Measurements from ENCODE around the gene ZFAND3.

The ZFAND3 gene

DNA sequence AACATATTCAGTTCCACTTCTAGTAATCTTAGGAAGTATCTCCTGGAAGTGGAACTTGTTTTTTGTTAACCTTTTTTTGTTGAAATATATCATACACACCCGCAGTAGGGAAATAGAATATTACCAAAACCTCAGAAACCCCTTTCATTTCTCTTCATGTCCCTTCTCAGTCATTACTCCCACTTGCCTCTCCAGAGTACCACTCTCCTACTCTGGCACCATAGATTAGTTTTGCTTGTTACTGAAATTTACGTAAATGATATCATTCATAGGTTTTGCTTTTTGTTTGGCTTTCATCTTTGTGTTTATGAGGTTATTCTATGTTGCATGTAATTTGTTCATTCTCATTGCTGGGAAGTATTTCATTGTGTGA is 52.8 kb downstream of the ZFAND3 start:
- H3K27ac ChIP-seq, result no peak overlapping the region
- 0 out of 2 replicates have a peak, but pooled peaks cover 2% of the 10 kb centered on the region for H3K36me3 ChIP-seq
- no peak overlapping the region for H3K4me3 ChIP-seq (ENCODE audit: low read depth, low read length)
- H3K27me3 ChIP-seq (ENCODE audit: insufficient read depth, low read depth, severe bottlenecking), result no peaks in the 10 kb centered on the region
- DNase-seq, result no peak
- no peak for TF ChIP-seq CTCF (IDR thresholded peaks at IDR 0.05; ENCODE audit: low read depth, low read length)
- H3K9me3 ChIP-seq (ENCODE audit: severe bottlenecking), result no peaks in the 10 kb centered on the region

DNA sequence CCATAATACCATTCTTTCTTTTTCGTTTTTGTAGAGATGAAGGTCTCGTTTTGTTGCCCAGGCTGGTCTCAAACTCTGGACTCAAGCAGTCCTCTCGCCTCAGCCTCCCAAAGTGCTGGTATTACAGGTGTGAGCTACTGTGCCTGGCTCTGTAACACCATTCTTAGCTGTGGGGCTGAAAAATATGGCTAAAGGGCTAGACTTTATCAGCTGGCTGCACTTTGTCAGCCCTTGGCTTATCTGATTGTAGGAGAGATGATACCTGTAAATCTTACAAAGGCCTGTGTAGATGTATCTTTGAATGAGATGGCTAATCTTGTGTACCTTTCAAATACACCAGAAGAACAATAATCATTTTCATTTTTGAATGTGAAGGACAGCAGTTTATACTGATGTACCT is 55.2 kb downstream of the ZFAND3 start:
- Histone ChIP-seq H3K27me3 (ENCODE audit: insufficient read depth, low read depth, severe bottlenecking) (no peaks in the 10 kb centered on the region), H3K9me3 (ENCODE audit: severe bottlenecking) (no peaks in the 10 kb centered on the region), H3K36me3 (0 out of 2 replicates have a peak, but pooled peaks cover 2% of the 10 kb centered on the region), H3K27ac (no peak overlapping the region), H3K4me3 (ENCODE audit: low read depth, low read length) (no peak overlapping the region)
- DNase-seq, result no peak
- TF ChIP-seq CTCF (IDR thresholded peaks at IDR 0.05; ENCODE audit: low read depth, low read length), result no peak

- no peak overlapping the region for H3K4me3 ChIP-seq (ENCODE audit: low read depth, low read length)
- H3K27me3 ChIP-seq (ENCODE audit: insufficient read depth, low read depth, severe bottlenecking), result no peaks in the 10 kb centered on the region
- TF ChIP-seq CTCF (IDR thresholded peaks at IDR 0.05; ENCODE audit: low read depth, low read length), result no peak
- no peak for DNase-seq
- no peak overlapping the region for H3K27ac ChIP-seq
- H3K36me3 ChIP-seq, result 0 out of 2 replicates have a peak, but pooled peaks cover 2% of the 10 kb centered on the region
- no peaks in the 10 kb centered on the region for H3K9me3 ChIP-seq (ENCODE audit: severe bottlenecking)
Measured at GRCh38 chr6:37875561-37876309, 56.2 kb downstream of the ZFAND3 start.

DNA sequence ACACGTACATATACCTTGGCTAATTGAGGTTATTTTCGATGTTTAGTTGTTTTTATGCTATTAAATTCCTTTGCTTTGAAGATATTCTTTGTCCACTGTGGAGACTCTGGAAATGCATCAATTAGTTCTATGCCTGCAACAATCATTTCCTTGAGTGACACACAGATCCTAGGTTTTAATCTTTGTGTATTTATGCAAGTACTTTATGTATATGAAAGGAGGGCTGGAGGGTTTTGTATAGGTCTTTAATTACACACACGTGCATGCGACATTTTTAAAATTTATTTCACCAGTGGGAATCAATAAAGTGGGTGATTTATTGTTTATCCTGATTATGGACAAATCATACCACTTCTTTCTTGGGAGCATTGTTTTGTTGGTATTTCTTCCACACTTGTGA is 57.3 kb downstream of the ZFAND3 start:
- TF ChIP-seq CTCF (IDR thresholded peaks at IDR 0.05; ENCODE audit: low read depth, low read length), result no peak

DNA sequence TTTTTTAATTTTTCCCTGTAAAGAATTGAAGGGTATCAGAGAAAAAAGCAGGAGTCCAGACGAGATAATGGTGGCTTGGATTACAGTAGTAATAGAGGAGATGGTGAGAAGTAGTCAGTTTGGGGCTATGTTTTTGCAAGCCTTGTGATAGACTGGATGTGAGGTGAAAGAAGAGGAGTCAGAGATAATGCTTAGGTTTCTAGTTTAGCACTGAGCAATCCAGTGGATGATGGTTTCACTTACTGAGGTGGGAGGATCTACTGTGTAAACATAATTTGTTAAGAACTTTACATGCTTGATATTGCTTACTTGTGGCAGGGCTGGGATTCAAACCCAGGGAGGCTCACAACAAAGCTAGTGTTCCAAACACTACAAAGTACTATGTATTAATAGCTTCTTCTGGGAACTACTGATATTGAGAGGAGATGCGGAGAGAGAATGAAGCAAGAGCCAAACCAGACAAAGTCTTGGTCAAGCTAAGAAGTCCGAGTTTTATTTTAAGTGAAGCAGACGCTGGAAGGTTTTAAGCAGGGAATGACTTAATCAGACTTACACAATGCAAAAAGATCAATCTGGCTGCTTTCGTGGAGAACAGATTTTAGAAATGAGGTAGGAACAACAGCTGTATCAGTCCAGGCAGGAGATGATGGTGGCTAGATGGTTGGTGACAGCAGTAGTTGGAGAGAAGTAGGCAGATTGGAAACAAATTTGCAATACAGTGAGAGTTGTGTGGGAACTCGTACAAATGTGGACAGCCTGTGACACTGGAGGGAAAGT is 58.0 kb downstream of the ZFAND3 start:
- H3K27ac ChIP-seq, result peak overlapping the region; percentile 28
- 0 out of 2 replicates have a peak, but pooled peaks cover 2% of the 10 kb centered on the region for H3K36me3 ChIP-seq
- H3K27me3 ChIP-seq (ENCODE audit: insufficient read depth, low read depth, severe bottlenecking), result no peaks in the 10 kb centered on the region
- no peak for DNase-seq
- peak overlapping the region; percentile 8 for H3K4me3 ChIP-seq (ENCODE audit: low read depth, low read length)
- H3K9me3 ChIP-seq (ENCODE audit: severe bottlenecking), result no peaks in the 10 kb centered on the region
- TF ChIP-seq CTCF (IDR thresholded peaks at IDR 0.05; ENCODE audit: low read depth, low read length), result no peak

More for the DNA sequence above, 57.3 kb downstream of the ZFAND3 start:
- Histone ChIP-seq H3K27ac (no peak overlapping the region), H3K4me3 (ENCODE audit: low read depth, low read length) (no peak overlapping the region), H3K36me3 (0 out of 2 replicates have a peak, but pooled peaks cover 2% of the 10 kb centered on the region), H3K9me3 (ENCODE audit: severe bottlenecking) (no peaks in the 10 kb centered on the region), H3K27me3 (ENCODE audit: insufficient read depth, low read depth, severe bottlenecking) (no peaks in the 10 kb centered on the region)
- DNase-seq, result no peak

Measured in WERI-Rb-1 (cell line).